AG04450 (cell line): ENCODE results near the gene DLG5. TPM values are rescaled to one million over a fixed set of nuclear protein-coding genes. Genes with fewer than 3 reads are reported as not detected.

Experiments
- CTCF ChIA-PET: fragments of 300-600, 350-600 bp; formaldehyde crosslinking; extraction: SDS; loops from one replicate; lab custom pipeline; 2022; ENCODE audit warnings: antibody characterized with exemption, inconsistent platforms; lab: Charles Lee
- POLR2A ChIA-PET: fragments of 350-600 bp; formaldehyde crosslinking; extraction: SDS; loops from one replicate; lab custom pipeline; 2021; ENCODE audit warnings: antibody characterized with exemption, inconsistent platforms; lab: Yijun Ruan, JAX
- DNase-seq: peaks from one replicate; pipeline ENCODE4 v3.0.0-alpha.2; 2011; ENCODE audit warnings: low read depth, low spot score
- H3K27ac ChIP-seq: one replicate; pipeline ENCODE4 v1.5.1; 2012; ENCODE audit warnings: low read depth, low read length, control low read depth
- H3K27me3 ChIP-seq: one replicate; pipeline ENCODE4 v1.6.0; 2012; ENCODE audit warnings: low read length; ENCODE audit not compliant: control insufficient read depth, insufficient read depth
- H3K4me3 ChIP-seq: 2 replicates; pipeline ENCODE4 v1.5.1; 2011; ENCODE audit warnings: mild to moderate bottlenecking, low read depth, low read length, control low read depth
- H3K9me3 ChIP-seq: 2 replicates; pipeline ENCODE4 v1.5.1; 2012; ENCODE audit warnings: low read length; ENCODE audit not compliant: control insufficient read depth, insufficient read depth
- polyA plus RNA-seq: library from polyadenylated mRNA; depleted of rRNA; stranded (reverse); fragments of >200 nt; gene quantifications from 2 replicates; pipeline ENCODE4 v1.2.3, GENCODE V29; 2011
- TF ChIP-seq, protein P1 (sequence below): IDR thresholded peaks from 2 replicates; pipeline ENCODE4 v1.5.1; 2011; ENCODE audit warnings: low read depth, low read length, control low read depth, inconsistent platforms

DLG5 gene
- polyA plus RNA-seq, 1 experiment: 16.3 TPM

DNA sequence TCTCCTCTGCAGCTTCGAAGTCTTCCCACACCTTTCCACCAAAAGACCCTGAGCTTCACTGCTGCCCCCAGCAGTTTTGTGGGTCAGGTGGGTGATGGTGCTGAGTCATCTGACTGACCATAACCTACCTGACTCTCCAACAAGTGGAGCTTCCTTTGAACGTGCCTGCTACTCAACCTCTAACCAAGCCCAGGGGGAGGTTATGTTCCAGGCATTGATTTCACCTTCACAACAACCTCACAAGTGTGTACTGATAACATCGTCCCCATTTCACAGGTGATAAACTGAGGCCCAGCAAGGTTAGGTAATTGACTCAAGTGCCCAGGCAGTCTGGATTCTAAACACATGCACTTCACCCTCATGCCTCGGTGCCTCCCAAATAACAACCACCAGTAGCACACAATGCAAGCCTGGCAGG is 66.7 kb downstream of the DLG5 start:
- H3K27ac ChIP-seq: no peak overlapping the region
- DNase-seq: no peak
- POLR2A ChIA-PET: no interaction called here
- H3K27me3 ChIP-seq: no peaks in the 10 kb centered on the region
- TF ChIP-seq, protein P1, sequence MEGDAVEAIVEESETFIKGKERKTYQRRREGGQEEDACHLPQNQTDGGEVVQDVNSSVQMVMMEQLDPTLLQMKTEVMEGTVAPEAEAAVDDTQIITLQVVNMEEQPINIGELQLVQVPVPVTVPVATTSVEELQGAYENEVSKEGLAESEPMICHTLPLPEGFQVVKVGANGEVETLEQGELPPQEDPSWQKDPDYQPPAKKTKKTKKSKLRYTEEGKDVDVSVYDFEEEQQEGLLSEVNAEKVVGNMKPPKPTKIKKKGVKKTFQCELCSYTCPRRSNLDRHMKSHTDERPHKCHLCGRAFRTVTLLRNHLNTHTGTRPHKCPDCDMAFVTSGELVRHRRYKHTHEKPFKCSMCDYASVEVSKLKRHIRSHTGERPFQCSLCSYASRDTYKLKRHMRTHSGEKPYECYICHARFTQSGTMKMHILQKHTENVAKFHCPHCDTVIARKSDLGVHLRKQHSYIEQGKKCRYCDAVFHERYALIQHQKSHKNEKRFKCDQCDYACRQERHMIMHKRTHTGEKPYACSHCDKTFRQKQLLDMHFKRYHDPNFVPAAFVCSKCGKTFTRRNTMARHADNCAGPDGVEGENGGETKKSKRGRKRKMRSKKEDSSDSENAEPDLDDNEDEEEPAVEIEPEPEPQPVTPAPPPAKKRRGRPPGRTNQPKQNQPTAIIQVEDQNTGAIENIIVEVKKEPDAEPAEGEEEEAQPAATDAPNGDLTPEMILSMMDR: no peak
- CTCF ChIA-PET: interaction anchor here (1.9 kb wide), 1 partner anchor 13 kb away, joined by 10 read pairs; no protein-coding TSS in a partner anchor
- no peaks in the 10 kb centered on the region for H3K9me3 ChIP-seq
- H3K4me3 ChIP-seq: no peak overlapping the region

DNA sequence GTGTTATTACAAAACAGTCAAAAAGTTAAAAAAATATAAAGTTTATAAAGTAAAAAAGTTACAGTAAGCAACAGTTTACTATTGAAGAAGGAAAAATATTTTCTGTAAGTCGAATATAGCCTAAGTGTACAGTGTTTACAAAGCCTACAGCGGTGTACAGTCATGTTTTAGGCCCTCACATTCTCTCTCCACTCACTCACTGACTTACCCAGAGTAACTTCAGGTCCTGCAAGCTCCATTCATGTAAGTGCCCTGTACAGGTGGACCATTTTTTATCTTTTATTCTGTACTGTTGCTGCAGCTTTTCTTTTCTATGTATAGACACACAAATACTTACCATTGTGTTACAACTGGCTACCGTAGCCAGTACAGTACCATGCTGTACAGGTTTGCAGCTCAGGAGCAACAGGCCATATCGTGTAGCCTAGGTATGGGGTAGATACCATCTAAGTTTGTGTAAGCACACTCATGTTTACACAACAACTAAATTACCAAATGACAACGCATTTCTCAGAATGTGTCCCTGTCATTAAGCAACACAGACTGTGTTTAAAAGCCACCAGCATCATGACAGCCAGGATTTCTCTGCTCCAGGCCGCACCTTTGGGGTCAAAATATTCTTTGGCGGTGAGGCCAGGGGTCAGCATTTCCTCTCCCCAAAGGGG is 67.2 kb downstream of the DLG5 start:
- Histone ChIP-seq H3K9me3 (no peaks in the 10 kb centered on the region), H3K27ac (no peak overlapping the region), H3K27me3 (no peaks in the 10 kb centered on the region), H3K4me3 (no peak overlapping the region)
- POLR2A ChIA-PET: interaction anchor here (0.5 kb wide), 1 partner anchor 13 kb away, joined by 4 read pairs; no protein-coding TSS in a partner anchor
- no peak for DNase-seq
- CTCF ChIA-PET: interaction anchor here (1.9 kb wide), 1 partner anchor 12 kb away, joined by 10 read pairs; no protein-coding TSS in a partner anchor
- TF ChIP-seq, protein P1: no peak

DNA sequence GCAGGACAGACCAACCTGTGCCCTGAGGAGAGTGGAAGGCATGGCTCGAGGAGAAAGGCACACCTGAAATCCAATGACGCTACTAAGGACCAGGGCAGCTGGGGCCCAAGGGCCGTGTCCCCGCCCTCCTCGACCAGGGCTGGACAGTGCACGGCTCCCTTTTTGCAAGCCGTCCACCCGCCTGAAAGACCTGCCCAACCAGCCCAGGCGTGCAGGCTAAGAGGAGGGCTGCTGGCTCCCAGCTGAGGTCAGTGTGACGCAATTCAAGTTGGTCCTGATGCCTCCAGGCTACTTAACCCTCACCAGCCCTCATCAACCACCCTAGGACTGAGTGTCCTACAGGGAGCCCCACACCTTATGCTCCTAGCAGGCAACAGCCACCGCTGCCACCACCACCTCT is 69.3 kb downstream of the DLG5 start:
- no peaks in the 10 kb centered on the region for H3K9me3 ChIP-seq
- H3K27ac ChIP-seq: no peak overlapping the region
- no peaks in the 10 kb centered on the region for H3K27me3 ChIP-seq
- no peak overlapping the region for H3K4me3 ChIP-seq
- TF ChIP-seq, protein P1: no peak
- DNase-seq: no peak
- POLR2A ChIA-PET: no interaction called here
- CTCF ChIA-PET: no interaction called here

DNA sequence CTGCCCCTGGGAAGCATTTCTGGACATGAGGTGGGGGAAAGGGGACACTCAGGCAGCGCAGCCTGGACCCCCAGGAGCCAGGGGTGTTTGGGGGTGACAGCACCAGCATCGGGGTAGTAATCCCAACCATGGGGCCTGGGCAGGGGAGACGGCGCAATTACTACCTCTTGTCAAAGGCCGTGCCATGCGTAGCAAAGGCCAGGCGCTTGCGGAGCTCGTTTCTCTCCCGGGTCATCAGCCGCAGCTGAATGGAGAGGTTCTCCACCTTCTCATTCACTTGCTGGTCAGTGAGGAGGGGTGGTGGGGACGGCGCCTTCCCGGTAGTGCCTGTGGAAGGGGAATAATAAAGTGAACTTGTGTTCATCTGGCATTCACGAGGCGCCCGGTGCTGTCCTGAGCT is 70.0 kb downstream of the DLG5 start:
- no peaks in the 10 kb centered on the region for H3K9me3 ChIP-seq
- no peak overlapping the region for H3K27ac ChIP-seq
- ChIA-PET POLR2A (no interaction called here), CTCF (no interaction called here)
- H3K4me3 ChIP-seq: no peak overlapping the region
- no peaks in the 10 kb centered on the region for H3K27me3 ChIP-seq
- no peak for DNase-seq
- TF ChIP-seq, protein P1: no peak

DNA sequence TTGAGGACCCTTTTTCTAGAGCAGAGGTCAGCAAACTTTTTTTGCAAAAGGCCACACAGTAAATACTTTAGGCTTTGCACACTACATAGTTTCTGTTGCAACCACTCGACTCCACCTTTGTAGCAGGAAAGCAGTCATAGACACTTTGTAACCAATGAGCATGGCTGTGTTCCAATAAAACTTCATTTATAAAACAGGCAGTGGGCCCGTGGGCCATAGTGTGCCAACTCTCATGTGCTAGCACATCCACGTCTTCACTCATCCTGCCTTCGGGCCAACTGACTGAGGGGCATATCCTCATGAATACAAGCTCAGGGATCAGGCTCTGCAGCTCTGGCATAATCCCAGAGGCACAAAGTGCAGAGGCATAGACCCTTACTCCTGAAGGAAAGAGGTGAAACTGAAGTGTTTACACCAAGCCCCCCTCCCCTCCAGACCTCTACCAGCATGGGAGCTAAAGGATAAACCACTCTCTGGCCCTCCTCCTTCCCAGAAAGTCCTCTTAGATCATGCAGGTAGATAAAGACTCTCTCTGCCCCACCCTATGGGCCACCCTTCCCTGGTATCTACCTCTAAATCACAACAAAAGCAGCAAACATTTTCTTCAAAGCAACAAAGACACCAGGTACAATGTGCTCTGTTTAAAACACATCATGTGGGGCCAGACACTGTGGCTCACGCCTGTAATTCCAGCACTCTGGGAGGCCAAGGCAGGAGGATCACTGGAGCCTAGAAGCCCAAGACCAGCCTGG is 71.0 kb downstream of the DLG5 start:
- no peak overlapping the region for H3K4me3 ChIP-seq
- no peaks in the 10 kb centered on the region for H3K9me3 ChIP-seq
- CTCF ChIA-PET: no interaction called here
- no peaks in the 10 kb centered on the region for H3K27me3 ChIP-seq
- POLR2A ChIA-PET: no interaction called here
- H3K27ac ChIP-seq: no peak overlapping the region
- TF ChIP-seq, protein P1: no peak
- no peak for DNase-seq
